Measurements from ENCODE around the gene CNTROB. TPM values are rescaled to one million over a fixed set of nuclear protein-coding genes. Genes with fewer than 3 reads are reported as not detected.
"Not testable (repeated sequence)": the region's sequence is repeated elsewhere in the genome, so short reads cannot be mapped to it uniquely, and the experiment has no call there.

The CNTROB gene
- total and polyA plus RNA-seq, 2 donors, result 18.9 to 39.0 TPM

- 86% methylated on average over 5 of the region's 5 CpGs for WGBS
- H3K4me1 ChIP-seq (ENCODE audit: control insufficient read depth in 2 of 2, insufficient read depth in 2 of 2, low read length in 2 of 2), result no peaks in the 10 kb centered on the region
- no peaks in the 10 kb centered on the region for H3K27me3 ChIP-seq (ENCODE audit: control insufficient read depth in 2 of 2, insufficient read depth in 1 of 2, low read length in 1 of 2)
- H3K27ac ChIP-seq (ENCODE audit: low read depth in 1 of 2, low read length in 1 of 2), result no peak overlapping the region
- no peaks in the 10 kb centered on the region for H3K9me3 ChIP-seq (ENCODE audit: control insufficient read depth in 2 of 2, insufficient read depth in 1 of 2, low read length in 1 of 2)
- peaks cover 62 to 72% of the 10 kb centered on the region in 2 donors for H3K36me3 ChIP-seq (ENCODE audit: control insufficient read depth in 2 of 2, insufficient read depth in 2 of 2, low read length in 1 of 2)
- no peak overlapping the region for H3K4me3 ChIP-seq (ENCODE audit: low read length in 2 of 2)
- DNase-seq (ENCODE audit: low read depth in 6 of 9, low spot score in 9 of 9), result no peak
These were observed 14.4 kb downstream of the CNTROB start for GRCh38 chr17:7946441-7946840.

DNA sequence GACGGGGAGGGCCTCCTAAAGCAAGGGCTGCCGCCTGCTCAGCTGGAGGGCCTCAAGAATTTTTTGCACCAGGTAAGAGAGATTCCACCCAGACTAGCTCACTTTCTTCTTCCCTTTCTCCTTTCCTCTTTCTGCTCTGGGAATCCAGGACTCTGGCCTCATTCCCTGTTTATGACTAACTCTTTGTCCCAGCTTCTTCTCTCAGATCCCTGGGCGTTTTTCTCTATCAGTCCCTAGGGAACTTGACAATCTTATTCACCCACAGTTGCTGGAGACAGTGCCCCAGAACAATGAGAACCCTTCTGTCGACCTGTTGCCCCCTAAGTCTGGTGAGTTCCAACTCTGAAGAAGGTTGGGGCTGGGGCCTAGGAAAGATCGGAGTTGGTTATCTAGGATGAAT, 15.6 kb downstream of the CNTROB start:
- peaks cover 59 to 66% of the 10 kb centered on the region in 2 donors for H3K36me3 ChIP-seq (ENCODE audit: control insufficient read depth in 2 of 2, insufficient read depth in 2 of 2, low read length in 1 of 2)
- no peaks in the 10 kb centered on the region for H3K4me1 ChIP-seq (ENCODE audit: control insufficient read depth in 2 of 2, insufficient read depth in 2 of 2, low read length in 2 of 2)
- no peak overlapping the region for H3K27ac ChIP-seq (ENCODE audit: low read depth in 1 of 2, low read length in 1 of 2)
- 97% methylated on average over 5 of the region's 5 CpGs for WGBS
- DNase-seq (ENCODE audit: low read depth in 6 of 9, low spot score in 9 of 9), result no peak
- H3K27me3 ChIP-seq (ENCODE audit: control insufficient read depth in 2 of 2, insufficient read depth in 1 of 2, low read length in 1 of 2), result no peaks in the 10 kb centered on the region
- H3K9me3 ChIP-seq (ENCODE audit: control insufficient read depth in 2 of 2, insufficient read depth in 1 of 2, low read length in 1 of 2), result no peaks in the 10 kb centered on the region
- no peak overlapping the region for H3K4me3 ChIP-seq (ENCODE audit: low read length in 2 of 2)

DNA sequence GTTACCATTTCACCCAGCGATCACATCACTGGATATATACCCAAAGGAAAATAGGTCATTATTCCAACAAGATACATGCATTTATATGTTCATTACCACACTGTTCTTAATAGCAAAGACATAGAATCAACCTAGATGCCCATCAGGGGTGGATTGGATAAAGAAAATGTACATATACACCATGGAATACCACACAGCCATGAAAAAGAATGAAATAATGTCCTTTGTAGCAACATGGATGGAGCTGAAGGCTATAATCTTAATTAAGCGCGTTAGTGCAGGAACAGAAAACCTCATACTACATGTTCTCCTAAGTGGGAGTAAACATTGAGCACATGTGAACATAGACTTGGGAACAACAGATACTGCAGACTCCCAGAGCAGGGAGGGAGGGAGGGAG, 18.6 kb downstream of the CNTROB start:
- Histone ChIP-seq H3K4me1 (ENCODE audit: control insufficient read depth in 2 of 2, insufficient read depth in 2 of 2, low read length in 2 of 2) (no peaks in the 10 kb centered on the region), H3K36me3 (ENCODE audit: control insufficient read depth in 2 of 2, insufficient read depth in 2 of 2, low read length in 1 of 2) (peaks cover 33 to 40% of the 10 kb centered on the region in 2 donors), H3K4me3 (ENCODE audit: low read length in 2 of 2) (no peak overlapping the region), H3K27ac (ENCODE audit: low read depth in 1 of 2, low read length in 1 of 2) (no peak overlapping the region), H3K27me3 (ENCODE audit: control insufficient read depth in 2 of 2, insufficient read depth in 1 of 2, low read length in 1 of 2) (no peaks in the 10 kb centered on the region), H3K9me3 (ENCODE audit: control insufficient read depth in 2 of 2, insufficient read depth in 1 of 2, low read length in 1 of 2) (no peaks in the 10 kb centered on the region)
- WGBS, result 85% methylated on average over 3 of the region's 3 CpGs
- no peak for DNase-seq (ENCODE audit: low read depth in 6 of 9, low spot score in 9 of 9)

GRCh38 chr17:7951143-7951792, 19.3 kb downstream of the CNTROB start:
- no peak overlapping the region for H3K4me3 ChIP-seq (ENCODE audit: low read length in 2 of 2)
- no peaks in the 10 kb centered on the region for H3K4me1 ChIP-seq (ENCODE audit: control insufficient read depth in 2 of 2, insufficient read depth in 2 of 2, low read length in 2 of 2)
- no peak overlapping the region for H3K27ac ChIP-seq (ENCODE audit: low read depth in 1 of 2, low read length in 1 of 2)
- peak in 1 of 9 donors; percentile 10 for DNase-seq (ENCODE audit: low read depth in 6 of 9, low spot score in 9 of 9)
- no peaks in the 10 kb centered on the region for H3K9me3 ChIP-seq (ENCODE audit: control insufficient read depth in 2 of 2, insufficient read depth in 1 of 2, low read length in 1 of 2)
- H3K27me3 ChIP-seq (ENCODE audit: control insufficient read depth in 2 of 2, insufficient read depth in 1 of 2, low read length in 1 of 2), result no peaks in the 10 kb centered on the region
- WGBS, result 84% methylated on average over 5 of the region's 5 CpGs
- H3K36me3 ChIP-seq (ENCODE audit: control insufficient read depth in 2 of 2, insufficient read depth in 2 of 2, low read length in 1 of 2), result peaks cover 26 to 33% of the 10 kb centered on the region in 2 donors

DNA sequence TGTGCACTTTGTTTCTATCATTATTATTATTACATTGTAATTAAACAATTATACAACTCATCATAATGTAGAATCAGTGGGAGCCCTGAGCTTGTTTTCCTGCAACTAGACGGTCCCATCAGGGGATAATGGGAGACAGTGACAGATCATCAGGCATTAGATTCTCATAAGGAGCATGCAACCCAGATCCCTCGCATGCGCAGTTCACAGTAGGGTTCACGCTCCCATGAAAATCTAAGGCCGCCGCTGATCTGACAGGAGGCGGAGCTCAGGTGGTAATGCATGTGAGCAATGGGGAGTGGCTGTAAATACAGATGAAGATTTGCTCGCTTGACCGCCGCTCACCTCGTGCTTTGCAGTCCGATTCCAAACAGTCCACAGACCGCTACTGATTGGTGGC, 21.3 kb downstream of the CNTROB start:
- H3K36me3 ChIP-seq (ENCODE audit: control insufficient read depth in 2 of 2, insufficient read depth in 2 of 2, low read length in 1 of 2), result peaks cover 11 to 17% of the 10 kb centered on the region in 2 donors
- H3K4me1 ChIP-seq (ENCODE audit: control insufficient read depth in 2 of 2, insufficient read depth in 2 of 2, low read length in 2 of 2); H3K4me3 ChIP-seq (ENCODE audit: low read length in 2 of 2); H3K9me3 ChIP-seq (ENCODE audit: control insufficient read depth in 2 of 2, insufficient read depth in 1 of 2, low read length in 1 of 2); H3K27me3 ChIP-seq (ENCODE audit: control insufficient read depth in 2 of 2, insufficient read depth in 1 of 2, low read length in 1 of 2); DNase-seq (ENCODE audit: low read depth in 6 of 9, low spot score in 9 of 9); H3K27ac ChIP-seq (ENCODE audit: low read depth in 1 of 2, low read length in 1 of 2): not testable (repeated sequence)
- WGBS, result 97% methylated on average over 13 of the region's 13 CpGs

GRCh38 chr17:7955414-7956227, 23.6 kb downstream of the CNTROB start:
- Histone ChIP-seq H3K9me3 (ENCODE audit: control insufficient read depth in 2 of 2, insufficient read depth in 1 of 2, low read length in 1 of 2) (no peaks in the 10 kb centered on the region), H3K36me3 (ENCODE audit: control insufficient read depth in 2 of 2, insufficient read depth in 2 of 2, low read length in 1 of 2) (no peaks in the 10 kb centered on the region), H3K27me3 (ENCODE audit: control insufficient read depth in 2 of 2, insufficient read depth in 1 of 2, low read length in 1 of 2) (peaks cover 0 to 5% of the 10 kb centered on the region in 2 donors), H3K4me1 (ENCODE audit: control insufficient read depth in 2 of 2, insufficient read depth in 2 of 2, low read length in 2 of 2) (no peaks in the 10 kb centered on the region), H3K4me3 (ENCODE audit: low read length in 2 of 2) (no peak overlapping the region), H3K27ac (ENCODE audit: low read depth in 1 of 2, low read length in 1 of 2) (no peak overlapping the region)
- 93% methylated on average over 13 of the region's 13 CpGs for WGBS
- no peak for DNase-seq (ENCODE audit: low read depth in 6 of 9, low spot score in 9 of 9)

DNA sequence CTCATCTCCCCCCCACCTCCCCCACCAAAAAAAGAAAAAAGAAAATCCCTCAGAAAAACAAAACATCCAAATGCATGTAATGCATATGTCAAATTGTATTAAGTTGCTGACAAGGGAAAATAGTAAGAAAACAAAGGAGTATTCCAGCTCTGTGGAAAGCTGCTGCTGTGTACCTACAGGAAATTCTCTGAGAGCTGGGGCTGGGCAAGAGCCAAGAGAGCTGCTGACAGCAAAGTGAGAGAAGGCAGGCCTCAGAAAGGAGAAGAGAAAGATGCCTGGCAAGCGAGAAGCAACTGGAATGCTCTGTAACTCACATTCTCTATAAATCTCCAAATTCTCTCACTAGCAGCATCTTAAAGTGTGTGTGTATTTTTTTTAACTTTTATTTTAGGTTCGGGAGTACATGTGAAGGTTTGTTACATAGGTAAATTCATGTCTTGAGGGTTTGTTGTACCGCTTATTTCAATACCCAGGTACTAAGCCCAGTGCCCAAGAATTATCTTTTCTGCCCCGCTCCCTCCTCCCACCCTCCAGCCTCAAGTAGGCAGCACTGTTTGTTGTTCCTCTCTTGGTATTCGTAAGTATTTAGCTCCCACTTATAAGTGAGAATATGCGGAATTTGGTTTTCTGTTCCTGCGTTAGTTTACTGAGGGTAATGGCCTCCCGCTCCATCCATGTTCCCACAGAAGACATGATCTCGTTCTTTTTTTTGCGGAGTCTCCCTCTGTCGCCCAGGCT, 24.4 kb downstream of the CNTROB start:
- H3K9me3 ChIP-seq (ENCODE audit: control insufficient read depth in 2 of 2, insufficient read depth in 1 of 2, low read length in 1 of 2), result no peaks in the 10 kb centered on the region
- no peak overlapping the region for H3K27ac ChIP-seq (ENCODE audit: low read depth in 1 of 2, low read length in 1 of 2)
- no peak overlapping the region for H3K4me3 ChIP-seq (ENCODE audit: low read length in 2 of 2)
- WGBS, result 89% methylated on average over 11 of the region's 11 CpGs
- no peaks in the 10 kb centered on the region for H3K4me1 ChIP-seq (ENCODE audit: control insufficient read depth in 2 of 2, insufficient read depth in 2 of 2, low read length in 2 of 2)
- no peaks in the 10 kb centered on the region for H3K36me3 ChIP-seq (ENCODE audit: control insufficient read depth in 2 of 2, insufficient read depth in 2 of 2, low read length in 1 of 2)
- H3K27me3 ChIP-seq (ENCODE audit: control insufficient read depth in 2 of 2, insufficient read depth in 1 of 2, low read length in 1 of 2), result peaks cover 0 to 8% of the 10 kb centered on the region in 2 donors
- no peak for DNase-seq (ENCODE audit: low read depth in 6 of 9, low spot score in 9 of 9)

DNA sequence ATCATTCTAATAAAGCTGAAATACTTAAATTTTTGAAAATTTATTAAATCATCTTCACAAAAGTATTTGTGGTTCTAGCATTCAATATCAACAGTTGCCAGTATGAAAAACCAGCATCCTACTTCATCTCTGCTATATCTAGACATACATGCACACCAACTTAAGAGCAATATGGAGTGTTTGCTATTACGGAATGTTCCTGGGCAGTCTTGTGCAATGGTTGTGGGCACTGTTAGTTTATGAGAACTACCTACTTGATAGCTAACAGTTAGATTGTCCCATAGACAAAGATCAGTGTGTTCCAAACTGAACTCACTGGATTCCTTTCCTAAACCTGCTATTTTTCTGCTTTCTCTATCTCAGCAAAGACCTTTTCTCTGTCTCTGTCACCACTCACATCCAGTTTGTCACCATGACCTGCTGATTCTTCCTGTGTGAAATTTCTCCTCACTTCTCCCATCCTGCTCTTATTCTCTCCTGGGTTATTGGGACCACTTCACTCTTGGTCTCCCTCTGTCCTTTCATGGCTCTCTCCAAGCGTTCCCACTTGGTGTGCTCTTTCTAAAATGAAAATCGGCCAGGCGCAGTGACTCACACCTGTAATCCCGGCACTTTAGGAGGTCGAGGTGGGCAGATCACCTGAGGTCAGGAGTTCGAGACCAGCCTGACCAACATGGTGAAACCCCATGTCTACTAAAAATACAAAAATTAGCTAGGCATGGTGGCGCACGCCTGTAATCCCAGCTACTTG, 27.7 kb downstream of the CNTROB start:
- H3K4me1 ChIP-seq (ENCODE audit: control insufficient read depth in 2 of 2, insufficient read depth in 2 of 2, low read length in 2 of 2), result no peaks in the 10 kb centered on the region
- H3K9me3 ChIP-seq (ENCODE audit: control insufficient read depth in 2 of 2, insufficient read depth in 1 of 2, low read length in 1 of 2), result no peaks in the 10 kb centered on the region
- no peak overlapping the region for H3K4me3 ChIP-seq (ENCODE audit: low read length in 2 of 2)
- H3K27me3 ChIP-seq (ENCODE audit: control insufficient read depth in 2 of 2, insufficient read depth in 1 of 2, low read length in 1 of 2), result peaks cover 0 to 8% of the 10 kb centered on the region in 2 donors
- H3K36me3 ChIP-seq (ENCODE audit: control insufficient read depth in 2 of 2, insufficient read depth in 2 of 2, low read length in 1 of 2), result no peaks in the 10 kb centered on the region
- DNase-seq (ENCODE audit: low read depth in 6 of 9, low spot score in 9 of 9), result no peak
- 95% methylated on average over 9 of the region's 9 CpGs for WGBS
- H3K27ac ChIP-seq (ENCODE audit: low read depth in 1 of 2, low read length in 1 of 2), result no peak overlapping the region

All from thymus (tissue), 11 donors.